ENCODE measurements around the gene RNF26. TPM values are rescaled to one million over a fixed set of nuclear protein-coding genes. Genes with fewer than 3 reads are reported as not detected.

Gene RNF26
- total and polyA plus RNA-seq, 2 donors (not counting 3 experiments of a cell fraction or from before 2014, with no cell fraction given) = 40.1 to 43.8 TPM

- Histone ChIP-seq H2AFZ (ENCODE audit: low read depth, low read length) (no peak overlapping the region), H3K9ac (replicated peaks; ENCODE audit: extremely low read depth, insufficient read depth, low read length) (peak overlapping the region; percentile 81), H3K4me2 (ENCODE audit: insufficient read depth, low read length) (peak overlapping the region; percentile 62), H3K9me3 (replicated peaks; ENCODE audit: control insufficient read depth, insufficient read depth, low read length) (no peaks in the 10 kb centered on the region), H3K27me3 (ENCODE audit: control insufficient read depth in 2 of 2, insufficient read depth in 2 of 2, low read length in 2 of 2) (no peaks in the 10 kb centered on the region), H4K20me1 (replicated peaks; ENCODE audit: control insufficient read depth, extremely low read depth, insufficient read depth, low read length) (no peaks in the 10 kb centered on the region), H3K4me1 (ENCODE audit: control insufficient read depth, extremely low read depth, insufficient read depth, low read length) (peaks cover 39% of the 10 kb centered on the region), H3K4me3 (replicated peaks in 1 of 3; ENCODE audit: insufficient read depth in 1 of 3, low read depth in 1 of 3, low read length in 3 of 3) (peak overlapping the region; percentile 87 to 93 (median 89)), H3K9me1 (replicated peaks; ENCODE audit: control insufficient read depth, extremely low read depth, insufficient read depth, low read length) (no peaks in the 10 kb centered on the region), H3K36me3 (ENCODE audit: control insufficient read depth in 2 of 2, extremely low read depth in 1 of 2, insufficient read depth in 2 of 2, low read length in 2 of 2) (peaks cover 14 to 47% of the 10 kb centered on the region in 2 experiments), H3K27ac (ENCODE audit: insufficient read depth, low read depth, low read length) (peak overlapping the region; percentile 19), H3K79me2 (ENCODE audit: control insufficient read depth, insufficient read depth, low read length) (peaks cover 64% of the 10 kb centered on the region)
- TF ChIP-seq JUN (IDR thresholded peaks at IDR 0.05; ENCODE audit: borderline replicate concordance, insufficient read depth, insufficient read length, low read depth) (no peak), FOS (IDR thresholded peaks at IDR 0.05; ENCODE audit: borderline replicate concordance, insufficient read depth, low read length) (no peak), GATA2 (IDR thresholded peaks at IDR 0.05; ENCODE audit: insufficient read depth, insufficient read length, low read depth, low read length) (no peak), MYC (IDR thresholded peaks at IDR 0.05; ENCODE audit: low read depth, low read length) (no peak), CTCF (IDR thresholded peaks at IDR 0.05; ENCODE audit: extremely low read depth in 1 of 2, insufficient read depth in 1 of 2, low read depth in 1 of 2, low read length in 2 of 2) (no peak), MAX (IDR thresholded peaks at IDR 0.05; ENCODE audit: insufficient read depth, insufficient read length) (no peak), EZH2 (IDR thresholded peaks at IDR 0.05; ENCODE audit: borderline replicate concordance, low read depth, low read length, severe bottlenecking) (no peak), POLR2A (IDR thresholded peaks at IDR 0.05; ENCODE audit: low read depth, low read length) (no peak), POLR2AphosphoS5 (IDR thresholded peaks at IDR 0.05; ENCODE audit: insufficient read depth, low read depth, low read length) (no peak)
- POLR2A ChIA-PET = interaction anchor here (1.0 to 1.1 kb wide), 2 partner anchors 9 to 23 kb away, joined by 4 to 6 read pairs; no protein-coding TSS in a partner anchor
- TSS peak; percentile 0 for BruUV-seq (replicated peaks)
- dilution Hi-C loops (cut with MboI; ENCODE audit: extremely low pct_ligation_motif_present, low sequenced_read_pairs) = no loop called here
- DNase-seq (ENCODE audit: low read depth, low spot score) (no peak), FAIRE-seq (no peak)
- intact Hi-C loops (cut with micrococcal nuclease) = loop anchor here (1.0 to 5.0 kb wide), 3 partner anchors 9 to 402 kb away; partner anchors contain the start of gene VPS11
- CTCF ChIA-PET = interaction anchor here (0.7 to 15.9 kb wide), 8 partner anchors 7 to 59 kb away, joined by 3 to 301 read pairs (median 4); partner anchors contain the start of genes C1QTNF5 and RNF26
These were observed 19.6 kb upstream of the RNF26 start for GRCh38 chr11:119314726-119315125.
